ENCODE measurements around the gene CD40LG. TPM values are rescaled to one million over a fixed set of nuclear protein-coding genes. Genes with fewer than 3 reads are reported as not detected.

CD40LG gene
- total and polyA plus RNA-seq, 2 donors (not counting 1 experiment from before 2014, with no cell fraction given): 0.13 to 0.30 TPM

DNA sequence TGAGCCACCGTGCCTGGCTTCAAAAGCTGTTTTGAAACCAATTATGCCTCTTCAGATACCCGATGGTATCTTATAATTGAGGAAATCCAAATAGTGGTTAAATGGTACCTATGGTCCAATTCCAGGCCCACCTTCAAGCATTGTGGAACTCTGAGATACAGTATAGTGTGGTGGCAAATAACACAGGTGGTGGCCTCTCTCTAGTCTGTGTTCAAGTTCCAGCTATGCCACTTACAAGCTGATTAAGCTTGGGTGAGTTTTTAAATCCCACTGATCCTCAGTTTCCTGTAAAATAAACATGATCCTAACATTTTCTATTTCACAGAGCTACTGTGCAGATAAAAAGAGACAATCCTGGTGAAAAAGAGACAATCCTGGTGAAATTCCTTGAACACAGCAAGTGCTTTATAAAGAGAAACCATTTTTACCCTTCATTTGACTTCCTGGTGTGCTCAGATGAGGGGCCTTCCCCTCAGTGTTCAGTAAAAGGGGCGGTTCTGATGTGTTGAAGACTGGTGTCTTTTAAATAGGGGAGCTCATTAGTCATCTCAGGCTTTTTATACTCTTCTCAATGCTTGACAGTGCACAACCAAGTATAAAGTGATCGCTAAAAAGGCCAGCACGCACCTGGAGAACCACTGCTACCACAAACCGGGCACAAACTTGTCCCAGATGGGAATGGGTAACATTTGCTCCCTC lies 30.8 kb upstream of the CD40LG start:
- ATAC-seq (ENCODE audit: low read depth) (no peak), DNase-seq (no peak)
- Mint-ChIP-seq H3K27me3 (no peaks in the 10 kb centered on the region), H3K9me3 (ENCODE audit: insufficient read depth) (no peaks in the 10 kb centered on the region), H3K4me3 (no peak overlapping the region), H3K27ac (no peak overlapping the region), H3K4me1 (peaks cover 4% of the 10 kb centered on the region)
- intact Hi-C loops (cut with micrococcal nuclease): no loop called here
- Histone ChIP-seq H3K4me1 (ENCODE audit: control insufficient read depth in 2 of 2, insufficient read depth in 2 of 2, low read length in 2 of 2) (no peaks in the 10 kb centered on the region), H4K20me1 (ENCODE audit: control insufficient read depth, insufficient read depth, low read length, poor library complexity, severe bottlenecking) (no peaks in the 10 kb centered on the region), H3K4me2 (replicated peaks; ENCODE audit: low read depth, low read length, poor library complexity, severe bottlenecking) (no peak overlapping the region), H3K9ac (ENCODE audit: low read length) (no peak overlapping the region), H2AFZ (ENCODE audit: insufficient read depth, low read depth, low read length, poor library complexity, severe bottlenecking) (peak overlapping the region; percentile 25), H3K27ac (ENCODE audit: low read length in 2 of 2) (no peak overlapping the region), H3K79me2 (ENCODE audit: control insufficient read depth, insufficient read depth, low read length) (no peaks in the 10 kb centered on the region), H3K9me3 (ENCODE audit: control extremely low read depth in 1 of 3, control insufficient read depth in 2 of 3, insufficient read depth in 1 of 3, low read length in 2 of 3) (no peaks in the 10 kb centered on the region), H3K27me3 (replicated peaks in 1 of 4; ENCODE audit: control extremely low read depth in 1 of 4, control insufficient read depth in 3 of 4, insufficient read depth in 4 of 4, low read length in 3 of 4) (no peaks in the 10 kb centered on the region), H3K4me3 (ENCODE audit: control extremely low read depth in 1 of 5, extremely low read depth in 1 of 5, insufficient read depth in 1 of 5, low read depth in 2 of 5, low read length in 4 of 5) (no peak overlapping the region), H3K36me3 (replicated peaks in 1 of 2; ENCODE audit: control extremely low read depth in 1 of 2, control insufficient read depth in 1 of 2, extremely low read depth in 1 of 2, insufficient read depth in 2 of 2, low read length in 1 of 2) (no peaks in the 10 kb centered on the region)
- WGBS (ENCODE audit: insufficient coverage): no CpG with 5 or more reads among the region's 6 CpGs
- TF ChIP-seq EZH2 (IDR thresholded peaks at IDR 0.05; ENCODE audit: borderline replicate concordance, insufficient read depth, low read depth, low read length, poor library complexity, severe bottlenecking): no peak
- TF ChIP-seq, protein P1, sequence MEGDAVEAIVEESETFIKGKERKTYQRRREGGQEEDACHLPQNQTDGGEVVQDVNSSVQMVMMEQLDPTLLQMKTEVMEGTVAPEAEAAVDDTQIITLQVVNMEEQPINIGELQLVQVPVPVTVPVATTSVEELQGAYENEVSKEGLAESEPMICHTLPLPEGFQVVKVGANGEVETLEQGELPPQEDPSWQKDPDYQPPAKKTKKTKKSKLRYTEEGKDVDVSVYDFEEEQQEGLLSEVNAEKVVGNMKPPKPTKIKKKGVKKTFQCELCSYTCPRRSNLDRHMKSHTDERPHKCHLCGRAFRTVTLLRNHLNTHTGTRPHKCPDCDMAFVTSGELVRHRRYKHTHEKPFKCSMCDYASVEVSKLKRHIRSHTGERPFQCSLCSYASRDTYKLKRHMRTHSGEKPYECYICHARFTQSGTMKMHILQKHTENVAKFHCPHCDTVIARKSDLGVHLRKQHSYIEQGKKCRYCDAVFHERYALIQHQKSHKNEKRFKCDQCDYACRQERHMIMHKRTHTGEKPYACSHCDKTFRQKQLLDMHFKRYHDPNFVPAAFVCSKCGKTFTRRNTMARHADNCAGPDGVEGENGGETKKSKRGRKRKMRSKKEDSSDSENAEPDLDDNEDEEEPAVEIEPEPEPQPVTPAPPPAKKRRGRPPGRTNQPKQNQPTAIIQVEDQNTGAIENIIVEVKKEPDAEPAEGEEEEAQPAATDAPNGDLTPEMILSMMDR (IDR thresholded peaks at IDR 0.05): no peak
- ChIA-PET POLR2A (no interaction called here), CTCF (interaction anchor here (1.1 kb wide), 1 partner anchor 78 kb away, joined by 3 read pairs; no protein-coding TSS in a partner anchor)

DNA sequence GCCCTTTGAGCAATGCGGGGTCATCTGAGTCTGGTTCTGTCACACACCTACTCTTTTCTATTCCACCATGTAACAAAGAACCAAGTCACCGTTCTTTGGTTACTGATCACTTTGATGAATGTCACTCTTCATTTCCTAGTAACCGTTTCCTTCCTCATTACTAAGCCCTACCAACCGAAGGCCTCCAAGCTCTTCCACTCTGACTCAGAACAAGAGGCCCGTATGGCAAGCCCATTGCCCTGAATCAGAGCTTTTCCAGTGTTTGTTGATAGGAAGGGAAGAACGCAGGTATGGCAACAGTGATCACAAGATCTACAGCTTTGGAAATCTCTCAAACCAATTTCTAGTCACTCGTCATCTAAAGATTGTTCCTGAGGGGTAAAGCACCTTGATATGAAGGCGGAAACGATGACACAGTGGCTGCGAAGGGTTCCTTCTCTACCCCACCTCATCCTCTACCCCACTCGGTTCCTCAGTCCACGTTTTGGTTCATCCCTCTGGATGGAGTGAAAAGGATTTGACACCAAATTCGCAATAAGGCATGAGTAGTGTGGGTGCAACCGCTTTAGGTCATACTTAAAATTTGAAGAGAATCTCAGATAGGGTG lies 28.0 kb upstream of the CD40LG start:
- no peak overlapping the region for H3K4me3 ChIP-seq (ENCODE audit: control extremely low read depth in 1 of 5, extremely low read depth in 1 of 5, insufficient read depth in 1 of 5, low read depth in 2 of 5, low read length in 4 of 5)
- TF ChIP-seq, protein P1 (IDR thresholded peaks at IDR 0.05): no peak
- CTCF ChIA-PET: interaction anchor here (0.6 kb wide), 1 partner anchor 12 kb away, joined by 3 read pairs; no protein-coding TSS in a partner anchor
- H2AFZ ChIP-seq (ENCODE audit: insufficient read depth, low read depth, low read length, poor library complexity, severe bottlenecking): no peak overlapping the region
- H3K4me1 ChIP-seq (ENCODE audit: control insufficient read depth in 2 of 2, insufficient read depth in 2 of 2, low read length in 2 of 2): no peaks in the 10 kb centered on the region
- H4K20me1 ChIP-seq (ENCODE audit: control insufficient read depth, insufficient read depth, low read length, poor library complexity, severe bottlenecking): no peaks in the 10 kb centered on the region
- H3K27ac ChIP-seq (ENCODE audit: low read length in 2 of 2): no peak overlapping the region
- no peak for DNase-seq
- Mint-ChIP-seq H3K4me3 (no peak overlapping the region), H3K4me1 (peaks cover 4% of the 10 kb centered on the region), H3K27me3 (no peaks in the 10 kb centered on the region), H3K27ac (no peak overlapping the region), H3K9me3 (ENCODE audit: insufficient read depth) (no peaks in the 10 kb centered on the region)
- H3K9me3 ChIP-seq (ENCODE audit: control extremely low read depth in 1 of 3, control insufficient read depth in 2 of 3, insufficient read depth in 1 of 3, low read length in 2 of 3): no peaks in the 10 kb centered on the region
- WGBS (ENCODE audit: insufficient coverage): no CpG with 5 or more reads among the region's 14 CpGs
- no peaks in the 10 kb centered on the region for H3K27me3 ChIP-seq (replicated peaks in 1 of 4; ENCODE audit: control extremely low read depth in 1 of 4, control insufficient read depth in 3 of 4, insufficient read depth in 4 of 4, low read length in 3 of 4)
- no peaks in the 10 kb centered on the region for H3K36me3 ChIP-seq (replicated peaks in 1 of 2; ENCODE audit: control extremely low read depth in 1 of 2, control insufficient read depth in 1 of 2, extremely low read depth in 1 of 2, insufficient read depth in 2 of 2, low read length in 1 of 2)
- H3K79me2 ChIP-seq (ENCODE audit: control insufficient read depth, insufficient read depth, low read length): no peaks in the 10 kb centered on the region
- intact Hi-C loops (cut with micrococcal nuclease): no loop called here
- no peak overlapping the region for H3K9ac ChIP-seq (ENCODE audit: low read length)
- no peak overlapping the region for H3K4me2 ChIP-seq (replicated peaks; ENCODE audit: low read depth, low read length, poor library complexity, severe bottlenecking)
- ATAC-seq (ENCODE audit: low read depth): no peak
- POLR2A ChIA-PET: no interaction called here
